Stimulated activated CD8-positive, alpha-beta memory T cell treated with anti-CD3 and anti-CD28 coated beads, Interleukin-4, amount 100 ng/mL, for 1 hour (primary cell): ENCODE results near the gene SIM1.

Experiments
- DNase-seq, 2 donors: peaks; one replicate each; pipeline ENCODE4 v3.0.0-alpha.2; 2020; ENCODE audit warnings: low read depth in 2 of 2, low spot score in 1 of 2

Gene SIM1

DNA sequence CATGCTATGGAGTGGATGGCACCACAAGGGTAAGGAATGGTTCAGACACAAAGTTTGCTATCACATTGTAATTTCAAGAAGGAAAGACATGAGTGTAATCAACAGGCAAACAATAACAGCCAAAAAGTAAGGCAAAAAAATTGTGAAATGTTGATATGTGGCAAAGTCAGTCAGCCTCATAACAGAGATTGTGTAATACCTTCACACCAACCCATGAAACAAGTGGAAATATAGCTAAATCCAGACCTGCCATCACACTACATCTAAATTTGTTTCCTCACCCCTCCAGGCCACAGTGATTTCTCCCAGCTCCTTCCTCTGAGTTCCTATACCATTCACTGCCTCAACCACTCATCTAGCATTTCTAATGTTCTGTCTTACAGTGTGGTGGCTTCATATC, 37.3 kb downstream of the SIM1 start:
- DNase-seq: no peak

DNA sequence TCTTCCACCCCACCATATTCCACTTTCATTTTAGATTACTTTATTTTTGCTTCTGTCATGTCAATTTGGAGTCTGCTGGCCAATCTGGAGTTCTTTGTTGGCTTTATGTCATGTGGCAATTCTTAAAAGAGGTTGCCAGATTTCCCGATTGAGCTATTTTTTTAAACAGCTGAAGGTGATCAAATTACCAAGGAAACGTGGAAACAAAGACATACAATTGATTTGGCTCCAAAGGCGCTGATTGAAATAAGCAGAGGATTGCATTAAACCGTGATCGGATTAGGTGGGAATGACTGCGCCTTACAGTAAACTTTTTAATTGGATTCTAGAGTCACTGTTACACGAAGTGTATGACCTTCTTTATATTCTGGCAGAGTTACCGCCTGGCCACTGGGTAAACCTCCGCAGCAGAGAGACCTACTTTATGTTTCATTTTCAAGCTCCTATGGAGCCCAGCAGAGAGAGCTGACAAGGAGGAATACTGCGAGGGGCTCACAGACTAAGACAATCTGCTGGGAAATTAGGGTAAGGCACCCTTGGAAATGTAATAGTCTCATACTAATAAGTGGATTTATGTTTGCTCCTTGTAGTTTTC, 37.9 kb downstream of the SIM1 start:
- DNase-seq: no peak

DNA sequence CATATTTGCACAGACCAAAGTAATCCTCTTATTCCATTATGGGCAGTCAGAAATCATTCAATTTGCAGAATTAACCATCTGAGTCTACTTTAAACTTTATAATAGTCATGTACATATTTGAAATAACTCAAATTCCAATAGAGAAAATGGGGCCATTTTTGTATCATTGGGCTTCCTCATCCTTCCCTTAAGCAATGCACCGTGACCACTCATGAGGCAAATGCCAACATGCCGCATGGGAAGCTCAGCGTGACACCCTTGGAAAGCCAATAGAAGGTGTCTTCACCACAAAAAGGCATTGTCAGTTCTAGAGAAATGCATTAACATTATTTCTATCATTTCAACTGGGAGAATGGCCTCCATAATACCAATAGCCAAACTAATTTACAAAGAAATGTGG, 38.5 kb downstream of the SIM1 start:
- no peak for DNase-seq

DNA sequence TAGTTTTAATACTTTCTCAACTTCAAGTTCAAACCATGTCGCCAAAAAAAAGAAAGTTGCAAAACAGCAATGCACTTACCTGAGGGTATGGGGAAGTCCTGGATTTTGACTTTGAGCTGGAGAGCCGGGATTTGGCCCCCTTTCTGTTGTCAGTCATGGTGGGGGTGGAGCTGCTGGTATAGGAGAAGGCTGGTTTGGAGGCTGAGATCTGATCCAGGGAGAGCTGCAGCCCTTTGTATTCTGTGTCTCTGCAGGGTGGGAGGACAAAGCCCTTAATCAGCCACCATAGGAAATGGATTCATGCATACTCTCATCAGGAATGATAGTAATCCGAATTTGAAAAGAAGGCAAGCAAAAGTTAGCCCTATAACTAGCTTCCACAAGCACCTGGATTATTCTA, 44.0 kb downstream of the SIM1 start:
- DNase-seq: no peak

DNA sequence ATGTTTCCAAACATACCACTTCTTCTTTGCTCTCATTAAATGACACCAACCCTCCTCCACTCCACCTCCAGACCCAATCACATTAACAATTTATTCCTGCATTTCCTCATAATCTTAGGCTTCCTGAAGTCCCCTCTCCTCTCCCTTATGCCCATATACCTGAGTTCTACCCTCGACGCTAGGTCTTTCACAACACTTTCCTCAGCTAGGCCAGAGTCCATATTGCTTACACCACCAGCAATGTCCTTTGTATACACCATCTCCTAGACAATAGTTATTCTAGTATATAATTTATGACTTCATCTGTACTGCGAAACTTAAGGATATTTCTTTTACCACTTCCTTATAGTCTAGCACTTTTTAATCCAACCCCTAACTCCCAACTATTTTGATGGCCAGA, 47.7 kb downstream of the SIM1 start:
- no peak for DNase-seq

DNA sequence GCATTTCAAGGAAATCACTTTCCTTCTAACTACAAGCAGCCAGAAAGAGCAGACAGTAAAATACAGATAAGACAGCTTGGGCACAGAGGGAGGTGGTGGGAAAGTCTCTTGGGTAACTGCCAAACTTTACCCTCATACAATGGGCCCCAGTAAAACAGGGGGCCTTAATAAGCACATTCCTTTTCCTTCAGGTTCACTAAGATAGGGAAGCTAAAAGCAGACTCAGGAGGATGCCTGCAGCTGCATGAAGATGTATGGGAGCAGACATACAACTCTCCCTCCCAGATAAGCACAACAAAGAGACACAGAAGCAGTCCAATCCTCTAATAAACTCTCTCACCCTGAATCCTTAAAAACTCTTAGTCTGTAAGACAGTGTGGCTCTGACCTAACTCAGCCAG, 49.0 kb downstream of the SIM1 start:
- DNase-seq: no peak

DNA sequence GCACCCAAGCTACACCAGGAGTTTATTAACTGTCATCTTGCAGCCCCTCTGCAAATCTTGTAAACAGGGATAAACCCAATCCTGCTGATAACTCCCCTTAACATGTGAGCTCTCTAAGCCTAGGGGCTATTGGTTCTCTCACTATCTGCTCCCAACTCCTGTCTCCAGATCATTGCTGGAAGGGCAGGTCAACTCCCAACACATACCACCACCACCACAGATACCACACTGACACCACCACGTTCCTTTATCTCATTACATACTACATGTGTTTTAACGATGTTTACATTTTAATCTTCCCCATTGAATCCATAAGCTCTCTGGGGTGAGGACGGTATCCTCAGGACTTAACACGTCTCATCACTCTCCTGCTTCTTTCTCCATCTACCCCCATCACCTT, 51.8 kb downstream of the SIM1 start:
- DNase-seq: no peak

DNA sequence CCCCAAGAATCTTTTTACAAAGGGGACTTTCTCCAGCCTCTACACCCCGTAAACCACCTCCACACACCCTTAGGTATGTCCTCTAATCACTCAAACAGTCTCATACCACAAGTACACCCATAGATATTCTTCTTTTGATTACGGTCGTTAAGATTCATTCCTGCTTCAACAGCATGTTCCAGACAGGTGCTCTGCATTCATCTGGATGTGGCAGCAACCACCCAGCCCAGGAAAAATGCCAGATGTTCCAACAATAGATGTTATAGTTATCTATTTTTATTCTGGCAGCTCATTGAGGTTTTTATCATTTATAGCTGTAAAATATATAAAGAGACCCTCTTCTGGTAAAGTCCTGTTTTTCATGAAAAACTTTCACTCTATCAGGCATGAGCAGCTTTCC, 60.7 kb downstream of the SIM1 start:
- DNase-seq: no peak

DNA sequence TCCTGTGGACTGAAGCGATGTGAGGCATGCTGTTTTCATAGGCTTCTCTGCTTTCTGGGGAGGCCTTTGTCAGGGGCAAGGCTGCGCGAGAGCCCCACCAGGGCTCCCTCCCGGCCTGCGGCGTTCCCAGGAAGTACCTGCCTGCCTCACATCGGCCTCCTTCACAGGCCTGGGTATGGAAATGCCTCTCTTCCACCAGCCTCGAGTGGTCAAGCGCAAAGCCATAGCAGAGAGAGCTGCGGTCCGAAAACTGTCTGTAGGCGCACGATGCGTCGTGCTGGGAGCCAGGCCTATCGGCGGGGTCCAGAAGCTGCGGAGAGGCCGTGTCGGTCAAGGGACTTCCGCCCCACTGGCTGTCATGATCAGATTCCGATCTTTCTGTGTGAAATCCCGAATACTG, 71.2 kb downstream of the SIM1 start:
- DNase-seq: no peak

DNA sequence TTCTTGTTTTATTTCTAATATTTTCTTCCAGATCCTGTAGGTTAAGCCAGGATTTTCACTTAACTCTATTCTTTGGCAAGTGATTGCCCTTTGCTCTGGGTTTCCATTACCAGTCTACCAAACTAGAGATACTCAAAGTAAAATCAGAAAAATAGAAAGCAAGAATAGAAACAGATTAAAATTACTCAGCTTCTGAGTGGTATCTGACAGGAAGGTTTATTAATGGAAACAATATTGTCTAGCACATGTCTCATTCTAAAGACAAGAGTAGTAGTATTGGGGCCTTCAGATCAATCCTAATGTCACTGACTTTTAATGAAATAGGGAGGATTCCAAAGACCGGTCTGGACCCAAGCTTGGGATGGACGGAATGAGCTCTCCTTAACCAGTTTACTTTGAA, 72.3 kb downstream of the SIM1 start:
- DNase-seq: no peak

DNA sequence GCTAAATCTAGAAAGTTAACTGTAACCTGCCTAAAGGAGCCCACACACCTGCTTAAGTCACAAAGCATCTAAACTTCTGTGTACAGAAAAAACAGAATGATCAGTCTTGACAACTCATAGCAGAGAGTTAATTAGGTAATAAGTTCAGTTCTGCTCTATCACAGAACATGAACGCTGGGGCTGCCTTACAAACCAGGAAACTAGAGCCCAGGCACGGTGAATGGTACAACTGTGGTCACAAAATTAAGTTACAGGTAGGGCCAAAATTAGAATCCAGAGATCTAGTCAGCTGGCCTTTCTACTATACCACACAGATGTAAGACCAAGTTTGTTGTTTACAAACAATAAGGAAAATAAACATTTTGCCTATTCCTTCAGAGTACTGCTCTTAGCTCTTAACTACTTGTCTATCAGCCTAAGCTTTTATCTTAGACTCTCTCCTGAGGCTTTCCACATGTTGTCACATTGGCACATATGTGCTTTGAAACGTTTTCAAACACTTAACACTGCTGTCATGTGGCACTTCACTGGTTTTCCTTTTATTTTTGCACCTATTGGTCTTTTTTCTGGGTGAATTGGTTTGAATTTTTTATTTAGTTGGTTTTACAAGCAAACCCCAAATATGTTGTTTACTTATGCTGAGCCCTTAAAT, 75.7 kb downstream of the SIM1 start:
- DNase-seq: no peak

DNA sequence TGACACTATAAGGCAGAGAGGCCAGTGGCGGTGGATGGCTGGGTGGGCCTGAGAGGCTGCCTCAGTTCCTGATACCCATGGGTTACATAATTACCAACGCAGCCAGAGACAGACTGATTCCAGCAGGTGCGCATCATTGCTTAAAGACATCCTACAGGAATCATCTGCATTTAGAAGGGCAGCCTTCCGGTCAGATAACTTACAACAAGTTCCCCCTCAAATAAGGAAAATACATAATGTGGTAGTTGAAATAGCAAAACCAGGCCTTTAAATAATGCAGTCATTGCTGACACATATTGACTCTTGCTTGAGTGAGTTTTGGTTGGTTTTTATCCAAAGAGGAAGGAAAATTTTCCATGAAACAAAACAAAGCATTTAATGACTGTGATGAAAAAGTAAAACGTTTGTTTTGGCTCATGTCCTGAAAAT, 81.9 kb downstream of the SIM1 start:
- DNase-seq: no peak

DNA sequence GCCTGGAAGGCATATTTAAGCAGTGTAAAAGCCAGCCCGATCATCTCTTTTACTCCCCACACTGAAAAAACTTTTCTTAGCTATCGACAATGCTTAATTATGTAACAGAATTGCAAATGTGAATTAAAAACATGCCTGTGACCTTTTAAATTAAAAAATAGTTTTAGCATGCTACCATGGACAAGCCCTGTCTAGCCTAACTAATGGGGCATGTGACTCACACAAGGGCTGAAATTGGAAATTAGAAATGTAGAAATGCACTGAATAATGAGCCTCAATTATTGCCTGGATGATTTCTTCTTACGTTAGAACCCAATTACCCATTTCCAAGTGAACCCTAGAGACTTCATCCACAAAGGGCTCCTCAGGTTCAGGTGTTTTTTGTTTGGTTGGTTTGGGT, 82.7 kb downstream of the SIM1 start:
- DNase-seq: no peak

DNA sequence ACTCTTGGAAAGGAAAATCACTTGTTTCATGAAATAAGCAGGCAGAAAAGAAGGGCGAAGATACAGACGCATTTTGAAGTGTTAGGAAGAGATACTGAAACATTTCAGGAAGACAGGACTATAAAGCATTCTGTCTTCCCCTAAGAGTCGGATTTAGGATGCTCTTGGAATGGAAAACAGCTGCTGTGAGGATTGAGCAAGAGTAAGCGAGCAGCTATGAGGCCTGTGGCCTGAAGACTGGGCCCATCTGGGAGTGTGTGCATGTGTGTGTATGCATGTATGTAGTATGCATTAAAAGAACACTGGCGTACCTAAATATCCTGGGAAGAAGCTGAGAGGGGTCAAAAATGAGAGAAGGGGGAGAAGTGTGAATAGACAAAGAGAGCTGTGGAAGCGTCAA, 83.6 kb downstream of the SIM1 start:
- DNase-seq: no peak

DNA sequence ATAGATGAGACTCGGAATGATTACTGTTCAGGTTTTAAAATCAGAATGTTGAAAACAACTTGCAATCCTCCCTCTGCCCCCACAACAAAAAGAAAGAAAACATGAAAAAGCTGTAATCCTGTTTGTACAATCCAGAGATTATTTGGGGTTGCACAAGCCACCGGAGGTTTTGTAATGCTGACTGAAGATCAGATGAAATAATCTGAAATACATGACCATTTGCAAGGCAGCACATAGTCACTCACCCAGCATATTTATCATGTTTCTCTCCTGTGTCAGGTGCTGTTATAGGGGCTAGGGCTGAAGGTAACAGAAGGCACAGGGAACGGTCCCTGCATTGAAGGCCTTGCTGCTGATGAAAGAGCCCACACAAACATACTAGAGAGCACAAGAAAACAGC, 85.3 kb downstream of the SIM1 start:
- no peak for DNase-seq

DNA sequence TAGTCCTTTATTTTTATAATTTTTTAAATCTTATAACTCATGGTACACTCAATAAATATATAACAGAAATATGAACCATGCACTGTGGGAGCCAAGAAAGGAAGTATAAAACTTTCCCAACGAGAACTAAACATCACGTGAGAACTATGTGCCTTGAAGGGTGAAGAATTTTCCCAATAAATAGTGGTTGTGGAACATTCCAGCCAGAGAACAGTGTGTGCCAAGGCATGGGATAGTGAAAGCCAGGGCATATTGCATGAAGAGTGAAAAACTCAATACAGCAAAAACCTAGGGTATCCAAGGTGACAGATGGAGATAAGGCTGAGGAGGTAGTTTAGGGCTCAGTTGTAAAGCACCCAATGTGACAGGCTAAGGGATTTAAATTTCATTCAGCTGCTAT, 86.1 kb downstream of the SIM1 start:
- no peak for DNase-seq

DNA sequence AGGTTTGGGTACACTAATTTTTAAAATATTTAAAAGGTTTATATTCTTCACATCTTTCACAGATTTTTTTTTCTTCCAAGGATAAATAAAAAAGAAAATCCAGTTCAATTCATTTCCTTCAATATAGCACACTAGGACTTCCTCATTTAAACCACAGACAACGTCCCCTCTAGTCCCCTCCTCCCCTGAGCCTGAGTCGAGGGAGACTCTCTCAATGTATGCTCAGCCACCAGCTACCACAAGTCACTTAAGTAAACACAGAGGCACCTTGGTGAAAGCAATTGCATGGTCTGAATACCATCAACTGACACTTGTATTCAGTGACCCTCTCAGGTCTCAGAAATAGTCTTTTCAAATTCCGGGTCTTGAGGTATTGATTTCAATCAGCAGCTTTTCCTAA, 88.6 kb downstream of the SIM1 start:
- DNase-seq: no peak

DNA sequence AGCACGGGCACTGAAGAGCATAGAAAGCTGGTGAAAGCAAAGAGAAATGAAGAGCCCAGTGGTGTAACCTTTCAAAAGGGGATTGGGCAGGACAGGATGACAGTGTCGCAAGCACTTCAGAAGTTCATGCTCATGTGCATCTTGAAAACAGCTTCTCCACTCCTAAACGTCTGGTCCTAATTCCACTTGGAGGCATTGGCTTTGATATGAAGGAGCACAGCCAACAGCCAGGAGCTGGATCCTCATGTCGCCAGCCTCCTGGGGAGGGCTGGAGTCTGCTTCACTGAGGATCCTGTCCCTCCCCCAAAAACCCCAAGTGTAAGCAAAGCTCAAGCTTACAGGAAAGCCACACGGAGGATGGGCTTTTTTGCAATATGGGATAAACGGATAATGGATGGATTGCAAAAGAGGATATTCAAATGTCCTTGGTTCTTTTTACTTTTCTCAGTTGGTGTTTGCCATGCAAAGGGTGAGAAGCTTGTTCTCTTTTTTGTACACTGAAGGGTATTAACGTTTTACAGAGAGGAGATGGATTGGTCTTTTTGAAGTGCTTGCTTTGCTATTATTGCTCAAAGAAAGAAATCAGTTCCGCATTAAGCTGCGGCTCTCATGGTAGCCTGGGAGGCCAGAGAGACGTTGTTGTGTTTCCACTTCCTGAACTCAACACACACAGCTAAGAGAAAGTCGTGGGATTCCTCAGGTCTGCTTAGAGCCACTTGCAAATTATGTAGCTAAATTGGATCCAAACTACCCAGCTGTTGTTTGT, 92.2 kb downstream of the SIM1 start:
- no peak for DNase-seq

DNA sequence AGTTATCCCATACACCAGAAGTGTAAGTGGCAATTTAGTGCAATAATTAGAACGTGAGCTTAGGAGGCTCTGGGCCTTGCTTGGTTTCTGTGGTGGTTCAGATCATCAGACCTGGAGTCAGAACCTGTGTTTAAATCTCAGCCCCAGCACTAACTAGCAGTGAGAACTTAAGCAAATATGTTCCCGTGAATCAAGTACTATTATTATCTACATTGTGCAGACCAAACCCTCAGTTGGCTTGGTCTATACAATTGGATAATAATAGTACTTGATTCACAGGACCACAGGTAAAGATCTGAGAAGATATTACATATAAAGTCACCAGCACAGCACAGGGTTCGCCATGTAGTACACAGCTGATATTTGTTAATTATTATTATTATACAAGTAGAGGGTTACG, 93.1 kb downstream of the SIM1 start:
- no peak for DNase-seq

DNA sequence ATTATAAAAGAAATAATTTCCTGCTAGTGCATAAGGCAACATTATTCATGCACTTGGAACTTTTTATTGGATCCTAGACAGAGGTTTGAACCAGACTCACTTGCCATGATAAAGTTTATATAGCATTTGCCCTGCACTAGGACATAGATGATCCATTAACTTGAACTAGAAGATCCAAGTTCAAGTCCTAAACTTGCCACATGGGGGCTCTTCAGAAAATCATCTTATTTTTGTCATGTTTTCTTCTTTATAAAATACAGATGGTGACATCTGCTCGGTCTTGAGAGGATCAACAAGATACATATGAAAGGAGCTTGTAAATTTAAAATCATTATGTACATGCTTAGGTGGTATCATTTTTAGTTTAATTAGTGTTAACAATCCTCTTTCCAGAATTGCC, 94.5 kb downstream of the SIM1 start:
- no peak for DNase-seq

DNA sequence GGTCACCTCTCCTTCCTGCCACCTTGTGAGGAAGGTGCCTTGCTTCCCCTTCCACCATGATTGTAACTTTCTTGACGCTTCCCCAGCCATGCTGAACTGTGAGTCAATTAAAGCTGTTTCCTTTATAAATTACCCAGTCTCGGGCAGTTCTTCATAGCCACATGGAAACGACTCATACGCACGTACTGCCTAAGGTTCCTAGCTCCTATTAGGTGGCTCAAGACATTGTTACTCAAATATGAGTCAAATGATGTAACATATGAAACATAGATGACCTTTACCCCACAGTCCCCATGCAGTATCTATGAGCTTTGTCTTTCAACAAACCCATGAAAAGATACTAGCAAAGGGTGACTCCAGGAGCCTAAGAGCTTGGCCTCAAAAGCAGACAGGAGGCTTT, 98.3 kb downstream of the SIM1 start:
- no peak for DNase-seq

DNA sequence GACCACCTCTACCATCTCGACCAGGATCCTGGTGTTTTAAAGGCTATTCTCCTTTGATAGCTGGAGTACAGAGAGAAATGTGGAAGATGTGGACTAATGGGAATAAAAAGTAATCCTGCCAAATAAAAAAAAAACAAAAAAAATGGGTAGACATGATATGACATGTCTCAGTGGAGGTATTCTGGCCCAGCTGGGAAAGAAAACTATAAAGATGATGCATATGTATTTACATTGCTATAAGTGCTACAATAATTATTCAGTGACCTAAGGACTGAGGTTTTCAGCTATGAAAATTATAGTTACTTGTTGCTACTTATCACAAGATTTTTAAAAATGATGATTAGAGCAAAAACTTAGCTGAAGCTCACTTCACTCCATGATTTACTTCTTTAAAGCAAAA, 101.1 kb downstream of the SIM1 start:
- DNase-seq: no peak
